ENCODE results near the gene S100A10.

S100A10 gene

GRCh38 chr1:152007047-152007446 is 13.4 kb upstream of the S100A10 start:
- Mint-ChIP-seq H3K4me3 (no peak overlapping the region), H3K27me3 (ENCODE audit: low read depth, poor library complexity) (peaks cover 18% of the 10 kb centered on the region), H3K36me3 (ENCODE audit: low read depth) (no peaks in the 10 kb centered on the region), H3K4me1 (peaks cover 24% of the 10 kb centered on the region), H3K9me3 (no peaks in the 10 kb centered on the region), H3K27ac (no peak overlapping the region)
- TF ChIP-seq, protein P1, sequence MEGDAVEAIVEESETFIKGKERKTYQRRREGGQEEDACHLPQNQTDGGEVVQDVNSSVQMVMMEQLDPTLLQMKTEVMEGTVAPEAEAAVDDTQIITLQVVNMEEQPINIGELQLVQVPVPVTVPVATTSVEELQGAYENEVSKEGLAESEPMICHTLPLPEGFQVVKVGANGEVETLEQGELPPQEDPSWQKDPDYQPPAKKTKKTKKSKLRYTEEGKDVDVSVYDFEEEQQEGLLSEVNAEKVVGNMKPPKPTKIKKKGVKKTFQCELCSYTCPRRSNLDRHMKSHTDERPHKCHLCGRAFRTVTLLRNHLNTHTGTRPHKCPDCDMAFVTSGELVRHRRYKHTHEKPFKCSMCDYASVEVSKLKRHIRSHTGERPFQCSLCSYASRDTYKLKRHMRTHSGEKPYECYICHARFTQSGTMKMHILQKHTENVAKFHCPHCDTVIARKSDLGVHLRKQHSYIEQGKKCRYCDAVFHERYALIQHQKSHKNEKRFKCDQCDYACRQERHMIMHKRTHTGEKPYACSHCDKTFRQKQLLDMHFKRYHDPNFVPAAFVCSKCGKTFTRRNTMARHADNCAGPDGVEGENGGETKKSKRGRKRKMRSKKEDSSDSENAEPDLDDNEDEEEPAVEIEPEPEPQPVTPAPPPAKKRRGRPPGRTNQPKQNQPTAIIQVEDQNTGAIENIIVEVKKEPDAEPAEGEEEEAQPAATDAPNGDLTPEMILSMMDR (IDR thresholded peaks at IDR 0.05): no peak
- no peak for DNase-seq

DNA sequence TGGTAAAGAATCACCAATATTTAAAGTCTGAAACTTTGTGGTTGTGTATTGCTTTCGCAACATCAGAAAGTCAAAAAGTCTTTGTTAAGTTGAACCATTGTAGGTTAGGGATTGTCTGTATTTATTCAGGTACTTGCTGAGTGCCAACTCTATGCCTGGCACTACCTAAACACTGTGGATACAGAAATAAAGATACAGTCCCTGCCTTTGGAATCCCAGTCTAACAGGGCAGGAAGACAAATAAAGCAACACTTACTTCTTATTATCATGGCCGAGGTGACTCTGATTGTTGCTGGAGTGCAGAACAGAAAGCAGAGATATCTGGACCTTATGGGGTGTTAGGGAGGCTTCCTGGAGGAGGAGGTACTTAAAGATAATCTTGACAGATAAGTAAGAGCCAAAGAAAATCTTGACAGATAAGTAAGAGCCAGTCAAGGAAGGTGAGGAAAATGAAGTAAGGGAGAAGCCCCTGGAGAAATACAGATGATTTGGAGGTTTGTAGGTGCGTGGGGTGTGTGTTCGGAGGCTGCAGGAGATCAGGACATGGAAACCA is 11.8 kb upstream of the S100A10 start:
- Mint-ChIP-seq H3K4me3 (no peak overlapping the region), H3K36me3 (ENCODE audit: low read depth) (no peaks in the 10 kb centered on the region), H3K27me3 (ENCODE audit: low read depth, poor library complexity) (peaks cover 15% of the 10 kb centered on the region)

DNA sequence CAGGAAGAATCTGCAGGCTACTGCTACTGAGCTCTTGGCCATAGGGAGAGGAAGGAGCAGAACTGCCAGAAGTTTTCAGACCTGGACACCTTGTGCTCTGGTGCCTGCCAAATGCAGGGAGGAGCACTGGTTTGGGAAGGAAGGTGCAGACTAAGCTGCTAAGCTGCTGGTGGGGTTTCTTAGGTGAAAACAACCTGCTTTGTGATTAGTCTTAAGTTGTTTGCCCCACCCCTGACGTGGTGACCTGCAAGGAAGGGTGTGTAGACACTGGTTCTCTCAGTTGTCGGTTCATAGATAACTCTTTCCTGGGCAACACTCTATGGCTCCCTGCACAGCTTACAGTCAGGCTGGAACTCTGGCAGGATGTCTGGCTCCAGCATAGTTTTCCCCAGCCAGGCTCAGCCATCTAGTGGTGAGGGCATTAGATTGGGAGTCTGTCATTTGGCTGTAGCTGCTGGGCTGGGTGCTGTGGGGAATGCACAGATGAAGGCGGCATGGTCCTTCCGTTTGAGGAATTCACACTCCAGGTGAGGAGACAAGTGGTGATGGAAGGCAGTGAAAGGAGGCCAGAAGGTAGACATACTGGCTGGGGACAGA is 10.3 kb upstream of the S100A10 start:
- Mint-ChIP-seq H3K4me3 (no peak overlapping the region), H3K9me3 (no peaks in the 10 kb centered on the region), H3K27ac (no peak overlapping the region), H3K27me3 (ENCODE audit: low read depth, poor library complexity) (peaks cover 7% of the 10 kb centered on the region), H3K36me3 (ENCODE audit: low read depth) (no peaks in the 10 kb centered on the region), H3K4me1 (peaks cover 13% of the 10 kb centered on the region)
- TF ChIP-seq, protein P1 (IDR thresholded peaks at IDR 0.05): no peak
- DNase-seq: no peak

More for the DNA sequence above, 11.8 kb upstream of the S100A10 start:
- Mint-ChIP-seq H3K27ac (no peak overlapping the region), H3K9me3 (no peaks in the 10 kb centered on the region), H3K4me1 (peaks cover 24% of the 10 kb centered on the region)
- no peak for DNase-seq
- TF ChIP-seq, protein P1 (IDR thresholded peaks at IDR 0.05): no peak

GRCh38 chr1:152002960-152003359 is 9.3 kb upstream of the S100A10 start:
- peaks cover 7% of the 10 kb centered on the region for H3K27me3 Mint-ChIP-seq (ENCODE audit: low read depth, poor library complexity)
- TF ChIP-seq, protein P1 (IDR thresholded peaks at IDR 0.05): no peak
- no peak for DNase-seq
- H3K9me3 Mint-ChIP-seq: no peaks in the 10 kb centered on the region
- no peak overlapping the region for H3K4me3 Mint-ChIP-seq
- H3K4me1 Mint-ChIP-seq: peaks cover 13% of the 10 kb centered on the region
- no peak overlapping the region for H3K27ac Mint-ChIP-seq
- H3K36me3 Mint-ChIP-seq (ENCODE audit: low read depth): no peaks in the 10 kb centered on the region

- TF ChIP-seq, protein P1 (IDR thresholded peaks at IDR 0.05): peak; percentile 91
- Mint-ChIP-seq H3K4me3 (no peak overlapping the region), H3K36me3 (ENCODE audit: low read depth) (no peaks in the 10 kb centered on the region), H3K27me3 (ENCODE audit: low read depth, poor library complexity) (peaks cover 7% of the 10 kb centered on the region), H3K27ac (no peak overlapping the region), H3K4me1 (peaks cover 13% of the 10 kb centered on the region), H3K9me3 (no peaks in the 10 kb centered on the region)
- peak; percentile 85 for DNase-seq
Measured at GRCh38 chr1:152001631-152002584, 8.2 kb upstream of the S100A10 start.

Data from nephron progenitor cell (in vitro differentiated cells).